ENCODE data around the gene CIROP. TPM values are rescaled to one million over a fixed set of nuclear protein-coding genes. Genes with fewer than 3 reads are reported as not detected.

The CIROP gene
- total and polyA plus RNA-seq, 4 donors, result not detected

DNA sequence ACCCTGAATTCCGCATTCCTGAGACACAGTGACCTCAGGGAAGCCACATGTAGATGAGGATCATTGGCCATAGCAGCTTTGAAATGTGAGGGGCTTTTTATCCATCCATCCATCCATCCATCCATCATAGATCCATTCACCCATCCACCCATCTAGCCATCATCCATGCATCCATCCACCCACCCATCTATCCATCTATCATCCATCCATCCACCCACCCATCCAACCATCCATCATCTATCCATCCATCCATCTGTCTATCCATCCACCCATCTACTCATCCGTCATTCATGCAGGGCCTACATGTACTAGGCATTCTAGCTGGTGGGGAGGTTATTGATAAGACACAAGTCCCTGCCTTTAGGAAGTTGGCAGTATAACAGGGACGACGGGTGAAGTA is 42.2 kb upstream of the CIROP start:
- peak overlapping the region in 1 of 2 donors; percentile 71 for H3K27ac ChIP-seq (ENCODE audit: low read depth in 1 of 2, low read length in 1 of 2)
- no peak for DNase-seq
- H3K27me3 ChIP-seq (ENCODE audit: control insufficient read depth in 3 of 3, insufficient read depth in 3 of 3, low read length in 2 of 3), result no peaks in the 10 kb centered on the region
- WGBS, 2 donors, result 93 to 95% methylated on average over 4 of the region's 4 CpGs
- no peaks in the 10 kb centered on the region for H3K9me3 ChIP-seq (ENCODE audit: control insufficient read depth in 4 of 4, insufficient read depth in 3 of 4, low read length in 3 of 4)
- ATAC-seq (ENCODE audit: insufficient read depth, low FRiP score), result no peak
- H3K4me3 ChIP-seq, result no peak overlapping the region
- TF ChIP-seq, protein P1, sequence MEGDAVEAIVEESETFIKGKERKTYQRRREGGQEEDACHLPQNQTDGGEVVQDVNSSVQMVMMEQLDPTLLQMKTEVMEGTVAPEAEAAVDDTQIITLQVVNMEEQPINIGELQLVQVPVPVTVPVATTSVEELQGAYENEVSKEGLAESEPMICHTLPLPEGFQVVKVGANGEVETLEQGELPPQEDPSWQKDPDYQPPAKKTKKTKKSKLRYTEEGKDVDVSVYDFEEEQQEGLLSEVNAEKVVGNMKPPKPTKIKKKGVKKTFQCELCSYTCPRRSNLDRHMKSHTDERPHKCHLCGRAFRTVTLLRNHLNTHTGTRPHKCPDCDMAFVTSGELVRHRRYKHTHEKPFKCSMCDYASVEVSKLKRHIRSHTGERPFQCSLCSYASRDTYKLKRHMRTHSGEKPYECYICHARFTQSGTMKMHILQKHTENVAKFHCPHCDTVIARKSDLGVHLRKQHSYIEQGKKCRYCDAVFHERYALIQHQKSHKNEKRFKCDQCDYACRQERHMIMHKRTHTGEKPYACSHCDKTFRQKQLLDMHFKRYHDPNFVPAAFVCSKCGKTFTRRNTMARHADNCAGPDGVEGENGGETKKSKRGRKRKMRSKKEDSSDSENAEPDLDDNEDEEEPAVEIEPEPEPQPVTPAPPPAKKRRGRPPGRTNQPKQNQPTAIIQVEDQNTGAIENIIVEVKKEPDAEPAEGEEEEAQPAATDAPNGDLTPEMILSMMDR (IDR thresholded peaks at IDR 0.05; ENCODE audit: control extremely low read depth, extremely low read depth), result no peak
- H3K36me3 ChIP-seq (ENCODE audit: control insufficient read depth in 4 of 4, insufficient read depth in 4 of 4, low read length in 4 of 4), result peaks cover 0 to 49% (median 20%) of the 10 kb centered on the region in 4 donors
- H3K4me1 ChIP-seq (ENCODE audit: control insufficient read depth in 5 of 5, insufficient read depth in 5 of 5, low read length in 5 of 5), result peaks cover 0 to 6% (median 5%) of the 10 kb centered on the region in 5 donors
- H3K9ac ChIP-seq (ENCODE audit: insufficient read depth in 1 of 2, low read length in 2 of 2), result no peak overlapping the region

DNA sequence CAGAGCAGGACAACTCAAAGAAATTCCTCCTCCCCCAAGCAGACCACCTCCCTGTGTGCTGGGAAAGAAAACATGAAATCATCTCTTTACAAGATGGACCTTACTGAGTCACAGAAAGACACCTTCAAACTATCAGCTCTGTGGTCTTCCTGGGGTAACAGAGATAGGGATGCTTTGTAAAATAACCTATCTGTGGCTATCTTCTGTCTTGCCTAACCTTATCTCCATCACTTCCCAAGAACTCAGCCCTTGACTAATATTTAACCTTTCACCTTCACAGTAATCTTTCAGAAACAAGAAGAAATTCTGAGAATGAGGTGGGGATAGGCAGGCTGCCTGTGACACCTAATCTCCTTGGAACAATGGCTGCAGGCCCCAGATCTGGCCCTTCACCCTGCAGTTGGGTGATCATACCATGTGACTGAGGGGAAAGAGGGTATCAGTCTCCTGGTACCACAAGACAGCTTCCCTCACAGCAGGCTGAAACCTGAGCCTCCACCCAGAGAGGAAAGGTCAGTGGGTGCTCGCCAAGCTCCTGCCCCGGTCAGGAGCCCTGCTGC is 41.6 kb upstream of the CIROP start:
- H3K9ac ChIP-seq (ENCODE audit: insufficient read depth in 1 of 2, low read length in 2 of 2), result no peak overlapping the region
- H3K4me1 ChIP-seq (ENCODE audit: control insufficient read depth in 5 of 5, insufficient read depth in 5 of 5, low read length in 5 of 5), result peaks cover 0 to 6% (median 5%) of the 10 kb centered on the region in 5 donors
- no peaks in the 10 kb centered on the region for H3K9me3 ChIP-seq (ENCODE audit: control insufficient read depth in 4 of 4, insufficient read depth in 3 of 4, low read length in 3 of 4)
- DNase-seq (no peak), ATAC-seq (ENCODE audit: insufficient read depth, low FRiP score) (no peak)
- H3K36me3 ChIP-seq (ENCODE audit: control insufficient read depth in 4 of 4, insufficient read depth in 4 of 4, low read length in 4 of 4), result peaks cover 0 to 49% (median 20%) of the 10 kb centered on the region in 4 donors
- H3K27me3 ChIP-seq (ENCODE audit: control insufficient read depth in 3 of 3, insufficient read depth in 3 of 3, low read length in 2 of 3), result no peaks in the 10 kb centered on the region
- WGBS, 2 donors, result 86 to 91% methylated on average over 2 of the region's 2 CpGs
- no peak overlapping the region for H3K4me3 ChIP-seq
- H3K27ac ChIP-seq (ENCODE audit: low read depth in 1 of 2, low read length in 1 of 2), result peak overlapping the region in 1 of 2 donors; percentile 71
- TF ChIP-seq, protein P1 (IDR thresholded peaks at IDR 0.05; ENCODE audit: control extremely low read depth, extremely low read depth), result no peak

DNA sequence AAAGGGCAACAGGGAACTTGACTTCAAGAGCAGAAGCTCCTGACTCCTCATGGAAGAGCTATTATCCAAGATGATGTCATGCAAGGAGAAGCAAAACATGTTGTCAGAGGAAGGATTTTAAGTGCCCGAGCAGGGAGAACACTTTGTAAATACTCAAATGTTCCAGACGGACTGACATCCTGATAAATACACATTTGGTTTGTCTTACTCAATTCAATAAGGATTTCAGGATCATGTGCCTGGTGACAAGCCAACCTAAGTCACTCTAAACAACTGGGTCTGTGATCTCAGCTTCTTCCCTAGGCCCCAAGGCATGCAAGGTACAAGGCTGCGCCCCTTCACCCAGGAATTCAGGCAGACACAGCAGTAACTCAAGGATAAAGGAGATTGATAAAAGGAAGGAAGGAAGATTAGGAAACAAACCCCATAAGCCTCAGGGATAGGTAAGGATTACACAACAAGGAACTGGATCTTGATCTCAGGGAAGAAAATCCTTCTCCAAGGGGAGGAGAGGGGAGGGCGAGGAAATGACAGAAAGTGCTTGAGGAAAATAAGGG is 41.1 kb upstream of the CIROP start:
- WGBS, 2 donors, result 64 to 75% methylated on average over 4 of the region's 4 CpGs
- no peak overlapping the region for H3K4me3 ChIP-seq
- no peak for DNase-seq
- H3K27ac ChIP-seq (ENCODE audit: low read depth in 1 of 2, low read length in 1 of 2), result peak overlapping the region in 1 of 2 donors; percentile 71
- H3K4me1 ChIP-seq (ENCODE audit: control insufficient read depth in 5 of 5, insufficient read depth in 5 of 5, low read length in 5 of 5), result peaks cover 0 to 6% (median 5%) of the 10 kb centered on the region in 5 donors
- peak; percentile 28 for ATAC-seq (ENCODE audit: insufficient read depth, low FRiP score)
- no peak overlapping the region for H3K9ac ChIP-seq (ENCODE audit: insufficient read depth in 1 of 2, low read length in 2 of 2)
- TF ChIP-seq, protein P1 (IDR thresholded peaks at IDR 0.05; ENCODE audit: control extremely low read depth, extremely low read depth), result no peak
- no peaks in the 10 kb centered on the region for H3K9me3 ChIP-seq (ENCODE audit: control insufficient read depth in 4 of 4, insufficient read depth in 3 of 4, low read length in 3 of 4)
- no peaks in the 10 kb centered on the region for H3K27me3 ChIP-seq (ENCODE audit: control insufficient read depth in 3 of 3, insufficient read depth in 3 of 3, low read length in 2 of 3)
- peaks cover 0 to 46% (median 19%) of the 10 kb centered on the region in 4 donors for H3K36me3 ChIP-seq (ENCODE audit: control insufficient read depth in 4 of 4, insufficient read depth in 4 of 4, low read length in 4 of 4)
